Left ventricle myocardium inferior (tissue), 1 donor: ENCODE results near the gene VAV2. TPM values are rescaled to one million over a fixed set of nuclear protein-coding genes. Genes with fewer than 3 reads are reported as not detected.

Experiments
- DNase-seq: peaks from one replicate; pipeline ENCODE4 v3.0.0-alpha.2; 2020
- H3K27ac ChIP-seq: fragments of 200-600 bp; replicated peaks from 2 replicates; pipeline ENCODE4 v1.8.0; 2021
- H3K27me3 ChIP-seq: fragments of 200-600 bp; 2 replicates; pipeline ENCODE4 v1.8.0; 2021; ENCODE audit warnings: low read depth
- H3K36me3 ChIP-seq: fragments of 200-600 bp; 2 replicates; pipeline ENCODE4 v1.8.0; 2021
- H3K4me1 ChIP-seq: fragments of 200-600 bp; 2 replicates; pipeline ENCODE4 v1.8.0; 2021
- H3K4me3 ChIP-seq: fragments of 200-600 bp; 2 replicates; pipeline ENCODE4 v1.8.0; 2021; ENCODE audit warnings: mild to moderate bottlenecking, moderate library complexity
- H3K9me3 ChIP-seq: fragments of 200-600 bp; replicated peaks from 2 replicates; pipeline ENCODE4 v1.8.0; 2021
- CTCF ChIP-seq: fragments of 200-600 bp; IDR thresholded peaks from 2 replicates; pipeline ENCODE4 v1.8.0; 2021; ENCODE audit warnings: antibody characterized with exemption, mild to moderate bottlenecking, borderline replicate concordance
- intact Hi-C: fragments of 100-400 bp; cut with micrococcal nuclease; formaldehyde crosslinking; loops from one replicate; pipeline ENCODE4 v1.11.0; 2022
- total RNA-seq: library from RNA; stranded (reverse); fragmentation: NEBNext Ultra II Directional; extraction: Animal tissue kit (Norgen Biotek cat#: 25700); gene quantifications from one replicate; pipeline ENCODE4 v1.2.1, GENCODE V29; 2021
- donor health status: DM: no; HTN: yes; CAD: no; lungs with severe emphysema.

The VAV2 gene
- total RNA-seq, 1 donor from 2014 or later: 4.1 TPM

- TF ChIP-seq CTCF: no peak
- intact Hi-C loops: no loop called here
- Histone ChIP-seq H3K27ac (no peak overlapping the region), H3K36me3 (no peaks in the 10 kb centered on the region), H3K27me3 (peaks cover 59% of the 10 kb centered on the region), H3K4me1 (peaks cover 13% of the 10 kb centered on the region), H3K4me3 (no peak overlapping the region), H3K9me3 (no peaks in the 10 kb centered on the region)
- DNase-seq: no peak
Measured at GRCh38 chr9:133740911-133741310, 251.2 kb downstream of the VAV2 start.

GRCh38 chr9:133739408-133740280, 252.5 kb downstream of the VAV2 start:
- Histone ChIP-seq H3K4me3 (no peak overlapping the region), H3K36me3 (no peaks in the 10 kb centered on the region), H3K27me3 (peaks cover 70% of the 10 kb centered on the region), H3K4me1 (peaks cover 13% of the 10 kb centered on the region), H3K27ac (no peak overlapping the region), H3K9me3 (no peaks in the 10 kb centered on the region)
- DNase-seq: no peak
- no peak for TF ChIP-seq CTCF
- intact Hi-C loops: no loop called here

GRCh38 chr9:133738640-133739225, 253.4 kb downstream of the VAV2 start:
- H3K27ac ChIP-seq: no peak overlapping the region
- no peak for TF ChIP-seq CTCF
- H3K4me3 ChIP-seq: peak overlapping the region; percentile 60
- no peaks in the 10 kb centered on the region for H3K36me3 ChIP-seq
- peaks cover 79% of the 10 kb centered on the region for H3K27me3 ChIP-seq
- DNase-seq: no peak
- no peaks in the 10 kb centered on the region for H3K9me3 ChIP-seq
- intact Hi-C loops: no loop called here
- peaks cover 13% of the 10 kb centered on the region for H3K4me1 ChIP-seq

GRCh38 chr9:133737774-133738639, 254.1 kb downstream of the VAV2 start, which contains the start of gene SARDH:
SARDH (minus strand) TSS chr9:133738352; CDS start chr9:133734173, 4,179 bp downstream.
- peaks cover 13% of the 10 kb centered on the region for H3K4me1 ChIP-seq
- no peak within 1 kb of the TSS for H3K27ac ChIP-seq
- TF ChIP-seq CTCF: no peak
- H3K4me3 ChIP-seq: peak within 1 kb of the TSS; percentile 60
- intact Hi-C loops: no loop called here
- peaks cover 86% of the 10 kb centered on the region for H3K27me3 ChIP-seq
- no peaks in the 10 kb centered on the region for H3K36me3 ChIP-seq
- no peaks in the 10 kb centered on the region for H3K9me3 ChIP-seq
- DNase-seq: peak; percentile 63

GRCh38 chr9:133737071-133737773, 254.9 kb downstream of the VAV2 start:
- no peaks in the 10 kb centered on the region for H3K9me3 ChIP-seq
- peaks cover 85% of the 10 kb centered on the region for H3K27me3 ChIP-seq
- peaks cover 13% of the 10 kb centered on the region for H3K4me1 ChIP-seq
- no peaks in the 10 kb centered on the region for H3K36me3 ChIP-seq
- H3K4me3 ChIP-seq: peak overlapping the region; percentile 60
- no peak for TF ChIP-seq CTCF
- DNase-seq: no peak
- intact Hi-C loops: no loop called here
- no peak overlapping the region for H3K27ac ChIP-seq
